HG02678 (cell line): ENCODE results near the gene UBASH3A.

Experiments
- ATAC-seq: cut with Tn5 transposase; IDR thresholded peaks from one replicate; pipeline ENCODE4 v1.9.1; 2021; ENCODE audit warnings: mild to moderate bottlenecking, moderate library complexity; ENCODE audit not compliant: unreplicated experiment

Gene UBASH3A

GRCh38 chr21:42373908-42374455, 29.7 kb upstream of the UBASH3A start:
- no peak for ATAC-seq

- no peak for ATAC-seq
These were observed 29.2 kb upstream of the UBASH3A start for GRCh38 chr21:42374457-42374856.

DNA sequence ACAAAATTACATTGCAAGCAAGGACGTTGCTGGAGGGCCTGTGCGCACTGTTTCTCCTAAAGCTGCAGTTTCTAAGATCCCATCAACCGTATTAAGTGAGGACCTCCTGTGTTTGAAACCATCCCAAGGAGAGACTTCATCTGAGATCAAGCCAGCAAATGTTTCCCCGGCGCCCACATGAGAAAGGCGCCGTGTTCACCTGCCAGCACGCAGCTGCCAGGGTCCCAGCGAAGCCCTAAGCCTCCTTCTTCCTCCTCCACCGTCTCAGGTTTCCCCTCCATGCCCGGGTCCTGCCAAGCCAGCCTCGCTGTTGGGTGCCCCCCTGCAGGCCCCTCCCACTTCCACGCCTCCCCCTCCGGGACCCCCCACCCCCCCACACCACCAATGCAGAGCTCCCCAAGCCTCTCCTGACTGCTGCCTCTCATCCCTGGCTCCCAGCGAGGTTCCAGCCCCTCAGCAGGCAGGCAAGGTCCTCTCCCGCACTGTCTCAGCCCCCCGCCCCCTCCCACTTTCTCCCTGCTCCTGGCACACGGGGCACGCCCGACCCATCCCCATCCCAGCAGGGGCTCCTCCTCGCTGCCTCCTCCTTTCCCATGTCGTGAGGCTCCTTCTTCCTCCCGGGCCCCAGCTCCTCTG, 28.7 kb upstream of the UBASH3A start:
- ATAC-seq: no peak

DNA sequence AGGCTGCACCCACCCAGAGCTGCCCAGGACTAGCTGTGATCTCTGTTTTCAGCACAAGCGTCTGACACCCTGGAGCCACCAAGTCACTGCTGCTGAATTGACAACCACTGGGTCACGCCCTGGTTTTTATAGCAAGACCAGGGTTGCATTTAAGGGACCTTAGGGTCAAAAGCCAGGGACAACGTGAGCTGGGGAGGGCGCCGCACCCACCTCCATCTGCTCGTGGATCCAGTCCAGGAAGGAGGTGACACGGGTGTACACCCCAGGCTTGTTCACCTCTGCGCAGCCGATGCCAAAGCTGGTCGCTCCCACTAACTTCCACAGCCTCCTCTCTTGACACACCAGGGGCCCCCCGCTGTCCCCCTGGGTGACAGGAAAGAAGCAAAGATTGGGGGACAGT, 28.2 kb upstream of the UBASH3A start:
- ATAC-seq: no peak

DNA sequence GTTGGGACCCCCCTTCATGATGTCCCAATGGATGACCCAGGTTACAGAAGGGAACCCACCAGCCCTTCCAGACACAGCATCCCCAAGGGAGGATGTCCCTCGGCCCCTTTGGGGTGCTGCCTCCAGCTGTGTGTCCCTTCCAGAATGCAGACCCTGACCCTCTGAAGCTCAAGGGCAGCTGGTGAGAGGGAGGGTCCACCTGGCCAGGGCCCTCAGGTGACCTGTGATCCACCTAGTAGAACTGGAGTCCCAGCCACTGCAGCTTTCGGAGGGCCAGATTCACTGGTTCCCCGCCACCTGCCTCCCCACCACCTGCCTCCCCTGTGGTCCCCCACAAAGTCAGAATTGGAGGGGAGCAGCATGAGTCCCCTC, 27.8 kb upstream of the UBASH3A start:
- ATAC-seq: no peak

GRCh38 chr21:42376338-42376982, 27.2 kb upstream of the UBASH3A start:
- no peak for ATAC-seq

GRCh38 chr21:42377211-42377950, 26.3 kb upstream of the UBASH3A start:
- ATAC-seq: no peak

DNA sequence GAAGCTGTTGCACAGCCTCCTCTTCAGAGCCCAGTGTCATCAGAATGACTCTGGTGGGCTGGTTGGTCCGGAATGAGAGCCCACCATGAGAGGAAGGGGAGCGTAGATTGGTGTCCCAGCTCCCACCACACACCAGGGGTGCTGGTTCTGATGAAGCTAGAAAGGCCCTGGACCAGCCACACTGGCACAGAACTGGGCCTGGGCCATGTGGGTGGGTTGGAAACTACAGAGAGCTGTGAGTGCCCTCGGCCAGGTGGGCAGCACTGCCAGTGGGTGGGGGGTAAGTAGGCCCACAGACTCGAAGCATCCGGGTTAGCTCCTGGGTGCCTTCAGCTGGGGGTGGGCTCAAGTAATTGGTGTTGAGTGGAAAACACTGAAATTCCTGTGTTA, 25.8 kb upstream of the UBASH3A start:
- ATAC-seq: no peak

- no peak for ATAC-seq
These were observed 25.3 kb upstream of the UBASH3A start for GRCh38 chr21:42378418-42378817.

GRCh38 chr21:42379426-42380215, 24.1 kb upstream of the UBASH3A start:
- ATAC-seq: no peak

- no peak for ATAC-seq
These were observed 22.2 kb upstream of the UBASH3A start for GRCh38 chr21:42381347-42381984.

- no peak for ATAC-seq
These were observed 20.8 kb upstream of the UBASH3A start for GRCh38 chr21:42382915-42383314.

DNA sequence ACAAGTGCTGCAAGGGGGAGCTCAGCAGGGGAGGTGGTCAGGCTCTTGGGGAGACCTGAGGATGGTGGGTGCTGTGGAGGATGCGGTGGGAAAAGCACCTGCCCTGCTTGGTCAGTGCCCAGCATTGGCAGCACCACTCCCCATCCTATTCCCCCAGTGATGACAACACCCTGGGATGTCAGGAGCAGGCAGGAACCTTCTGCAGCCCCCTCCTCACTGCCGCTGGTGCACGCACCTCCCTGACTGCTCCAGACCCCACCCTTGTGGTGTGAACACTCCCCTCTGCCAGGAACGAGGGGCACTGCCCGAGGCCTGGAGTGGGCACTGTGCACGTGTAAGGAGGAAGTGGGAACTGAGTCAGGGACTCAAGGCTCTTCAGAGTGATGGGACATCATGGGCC, 20.4 kb upstream of the UBASH3A start:
- ATAC-seq: no peak

DNA sequence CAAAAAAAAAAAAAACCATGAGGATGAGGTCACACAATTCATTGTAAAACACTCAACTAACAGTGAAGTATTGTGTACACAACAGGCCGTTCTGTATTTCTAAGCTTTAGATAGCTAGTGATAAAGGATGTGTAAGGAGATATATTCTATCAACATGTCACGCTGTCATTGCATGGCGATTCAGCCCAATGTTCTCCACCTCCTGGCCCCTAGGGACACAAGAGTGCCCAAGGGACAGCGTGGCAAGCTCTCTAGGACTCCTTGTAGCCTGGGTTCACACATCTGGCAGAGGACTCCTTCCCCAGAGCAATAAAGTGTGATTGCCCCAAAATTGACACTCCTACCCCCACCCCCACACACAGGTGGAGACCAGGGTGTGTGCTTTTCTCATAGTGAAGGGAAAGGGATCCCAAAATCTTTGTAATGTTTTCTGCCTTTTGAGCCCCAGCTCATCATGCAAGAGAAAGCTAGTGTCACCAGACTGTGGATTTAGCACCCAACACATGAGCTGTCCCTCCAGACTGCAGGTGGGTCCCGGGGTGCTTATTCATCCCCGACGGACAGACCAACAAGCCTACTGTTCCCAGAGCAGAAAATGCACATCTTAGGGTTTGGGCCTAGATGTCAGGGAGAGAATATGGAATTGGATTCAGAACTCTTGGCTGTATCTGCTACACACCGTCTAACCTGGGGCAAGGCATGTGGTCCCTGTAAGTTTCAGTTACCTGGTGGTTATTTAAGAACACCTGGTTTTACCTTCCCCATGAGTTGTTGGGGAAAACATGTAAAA, 19.4 kb upstream of the UBASH3A start:
- no peak for ATAC-seq

- no peak for ATAC-seq
These were observed 18.7 kb upstream of the UBASH3A start for GRCh38 chr21:42384989-42385388.

GRCh38 chr21:42385619-42386018, 18.1 kb upstream of the UBASH3A start:
- no peak for ATAC-seq

DNA sequence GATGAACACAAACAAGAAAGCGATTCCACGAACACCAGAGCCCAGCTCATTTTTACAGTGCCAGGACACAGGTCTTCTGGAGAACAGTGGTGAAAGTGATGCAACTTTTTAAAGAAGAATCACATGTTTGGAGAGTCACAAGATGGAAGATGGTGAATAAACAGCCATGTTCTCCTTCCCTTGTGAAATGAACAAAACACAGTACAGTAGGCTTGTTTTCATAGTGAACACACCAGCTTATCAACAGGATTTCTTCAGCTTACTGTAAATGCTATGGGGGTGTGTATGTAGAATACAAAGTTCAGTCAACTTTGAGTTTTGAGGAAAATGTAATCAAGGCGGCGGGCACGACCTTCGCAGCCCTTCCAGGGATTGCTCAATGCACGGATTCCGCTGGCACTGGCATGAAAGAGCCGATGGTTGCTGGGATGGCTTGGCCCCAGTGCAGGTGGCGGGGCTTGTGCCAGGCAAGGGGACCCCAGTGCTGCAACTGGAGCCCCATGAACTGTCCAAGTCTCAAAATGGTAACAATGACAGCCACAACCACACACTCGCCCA, 17.6 kb upstream of the UBASH3A start:
- no peak for ATAC-seq

DNA sequence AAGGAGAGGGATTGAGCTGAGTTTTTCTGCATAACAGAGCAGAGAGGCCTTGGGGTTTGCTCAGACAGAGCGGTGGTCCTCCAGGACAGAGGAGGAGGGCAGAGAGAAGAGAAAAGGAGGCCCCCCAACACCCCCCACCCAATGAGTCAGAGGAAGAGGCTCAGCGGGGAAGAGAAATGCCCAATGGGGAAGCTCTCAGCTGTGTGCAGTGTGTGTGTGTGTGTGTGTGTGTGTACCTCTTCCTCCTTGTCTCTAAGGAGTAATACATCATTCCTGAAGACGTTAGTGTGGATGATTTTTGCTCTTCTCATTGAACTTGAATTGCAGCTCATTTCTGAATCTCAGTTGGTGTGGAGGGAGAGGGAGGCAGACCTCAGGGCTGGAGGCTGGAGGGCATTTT, 16.5 kb upstream of the UBASH3A start:
- ATAC-seq: no peak

- no peak for ATAC-seq
These were observed 15.8 kb upstream of the UBASH3A start for GRCh38 chr21:42387843-42388340.
